Astrocyte of the spinal cord (primary cell): Measurements from ENCODE around the gene FAM177B.

Experiments
- DNase-seq: peaks from one replicate; pipeline ENCODE4 v3.0.0; 2011; ENCODE audit warnings: low read depth, low spot score
- H3K4me3 ChIP-seq: 2 replicates; pipeline ENCODE4 v1.5.1; 2011; ENCODE audit warnings: low read depth, mild to moderate bottlenecking, low read length, moderate library complexity
- in situ Hi-C: cut with HindIII; loops from 2 replicates; pipeline ENCODE4 v1.10.0; 2017; ENCODE audit warnings: low sequenced_read_pairs
- TF ChIP-seq, protein P1 (sequence below): IDR thresholded peaks from 2 replicates; pipeline ENCODE4 v1.5.1; 2012; ENCODE audit warnings: low read depth, mild to moderate bottlenecking, low read length, inconsistent platforms

The FAM177B gene

DNA sequence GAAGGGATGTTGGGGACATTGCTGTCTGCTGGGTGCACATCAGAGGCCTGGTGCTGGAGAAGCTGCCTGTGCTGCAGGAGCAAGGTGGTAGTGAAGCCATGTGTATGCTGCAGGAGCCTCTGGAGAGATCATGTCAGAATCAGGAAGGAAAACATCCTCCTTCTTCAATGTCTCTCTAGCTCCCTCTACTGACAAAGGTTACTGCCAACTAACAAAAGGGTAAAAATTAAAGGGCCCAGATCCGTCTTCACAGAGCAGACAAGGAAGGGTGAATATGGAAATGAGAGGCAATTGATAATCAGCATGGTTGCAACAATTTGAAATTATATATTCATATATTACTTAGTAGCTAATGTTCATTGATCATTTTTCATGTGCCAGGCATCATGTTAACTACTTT, 32.2 kb downstream of the FAM177B start:
- no peak for DNase-seq
- no peak overlapping the region for H3K4me3 ChIP-seq
- in situ Hi-C loops = no loop called here
- TF ChIP-seq, protein P1, sequence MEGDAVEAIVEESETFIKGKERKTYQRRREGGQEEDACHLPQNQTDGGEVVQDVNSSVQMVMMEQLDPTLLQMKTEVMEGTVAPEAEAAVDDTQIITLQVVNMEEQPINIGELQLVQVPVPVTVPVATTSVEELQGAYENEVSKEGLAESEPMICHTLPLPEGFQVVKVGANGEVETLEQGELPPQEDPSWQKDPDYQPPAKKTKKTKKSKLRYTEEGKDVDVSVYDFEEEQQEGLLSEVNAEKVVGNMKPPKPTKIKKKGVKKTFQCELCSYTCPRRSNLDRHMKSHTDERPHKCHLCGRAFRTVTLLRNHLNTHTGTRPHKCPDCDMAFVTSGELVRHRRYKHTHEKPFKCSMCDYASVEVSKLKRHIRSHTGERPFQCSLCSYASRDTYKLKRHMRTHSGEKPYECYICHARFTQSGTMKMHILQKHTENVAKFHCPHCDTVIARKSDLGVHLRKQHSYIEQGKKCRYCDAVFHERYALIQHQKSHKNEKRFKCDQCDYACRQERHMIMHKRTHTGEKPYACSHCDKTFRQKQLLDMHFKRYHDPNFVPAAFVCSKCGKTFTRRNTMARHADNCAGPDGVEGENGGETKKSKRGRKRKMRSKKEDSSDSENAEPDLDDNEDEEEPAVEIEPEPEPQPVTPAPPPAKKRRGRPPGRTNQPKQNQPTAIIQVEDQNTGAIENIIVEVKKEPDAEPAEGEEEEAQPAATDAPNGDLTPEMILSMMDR = no peak

DNA sequence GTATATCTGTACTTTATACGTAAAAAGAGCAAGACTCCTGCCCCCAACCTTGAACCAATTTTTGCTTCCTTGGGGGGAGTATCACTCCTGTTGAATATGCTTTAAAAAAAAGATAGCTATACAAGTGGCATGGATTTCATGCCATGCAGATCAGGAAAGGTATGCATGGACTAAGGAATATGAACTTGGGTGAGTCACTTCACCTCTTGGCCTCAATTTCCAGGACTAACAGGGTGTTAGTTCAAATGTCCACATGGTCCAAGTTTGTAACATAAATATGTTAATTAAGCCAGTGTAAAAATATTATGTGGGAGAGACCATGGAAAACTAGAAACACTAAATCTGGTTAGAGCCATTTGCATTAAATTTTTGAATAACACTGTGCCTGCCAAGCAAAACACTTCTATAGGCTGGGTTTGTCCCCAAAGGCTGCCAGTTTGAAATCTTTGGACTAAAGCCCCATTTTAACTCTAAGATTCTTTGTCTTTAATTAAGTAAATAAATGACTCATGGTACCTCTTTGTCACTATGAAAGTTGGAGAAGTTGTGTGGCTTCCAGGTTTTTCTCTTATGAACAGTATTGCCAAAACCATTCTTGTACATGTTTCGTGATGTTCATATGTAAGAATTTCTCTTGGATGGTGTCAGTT, 33.1 kb downstream of the FAM177B start:
- TF ChIP-seq, protein P1 = no peak
- DNase-seq = no peak
- H3K4me3 ChIP-seq = no peak overlapping the region
- in situ Hi-C loops = no loop called here

DNA sequence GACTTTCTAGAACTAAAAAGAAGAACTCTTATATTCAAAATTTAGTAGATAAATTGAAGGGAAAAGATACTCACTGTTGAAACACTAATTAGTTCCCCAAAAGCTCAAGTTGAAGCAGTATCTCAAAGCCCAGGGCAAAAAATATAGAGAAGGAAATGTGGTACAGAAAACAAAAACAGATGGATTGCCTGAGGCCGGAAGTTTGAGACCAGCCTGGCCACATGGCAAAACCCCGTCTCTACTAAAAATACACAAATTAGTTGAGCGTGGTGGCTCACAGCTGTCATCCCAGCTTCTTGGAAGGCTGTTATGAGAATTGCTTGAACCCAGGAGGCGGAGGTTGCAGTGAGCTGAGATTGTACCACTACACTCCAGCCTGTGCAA, 36.0 kb downstream of the FAM177B start:
- TF ChIP-seq, protein P1 = no peak
- no peak overlapping the region for H3K4me3 ChIP-seq
- no peak for DNase-seq
- in situ Hi-C loops = no loop called here

DNA sequence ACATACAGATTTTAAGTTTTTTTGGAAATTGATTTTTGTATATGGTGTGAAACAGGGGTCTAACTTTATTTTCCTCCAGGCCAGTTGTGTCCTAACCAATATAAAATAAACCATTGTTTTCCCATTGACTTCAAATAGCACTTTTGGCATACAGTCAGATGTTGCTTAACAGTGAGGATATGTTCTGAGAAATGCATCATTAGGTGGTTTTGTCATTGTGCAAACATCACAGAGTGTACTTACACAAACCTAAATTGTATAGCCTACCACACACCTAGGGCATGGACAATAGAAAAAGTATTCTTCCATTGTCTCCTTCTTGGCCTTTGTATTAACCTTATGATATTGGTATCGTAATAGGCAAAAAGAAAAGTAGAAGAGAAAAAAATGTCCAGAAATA, 40.5 kb downstream of the FAM177B start:
- in situ Hi-C loops = loop anchor here (25.0 kb wide), 1 partner anchor 310 kb away; no protein-coding TSS in a partner anchor
- DNase-seq = peak; percentile 33
- no peak overlapping the region for H3K4me3 ChIP-seq
- TF ChIP-seq, protein P1 = no peak

DNA sequence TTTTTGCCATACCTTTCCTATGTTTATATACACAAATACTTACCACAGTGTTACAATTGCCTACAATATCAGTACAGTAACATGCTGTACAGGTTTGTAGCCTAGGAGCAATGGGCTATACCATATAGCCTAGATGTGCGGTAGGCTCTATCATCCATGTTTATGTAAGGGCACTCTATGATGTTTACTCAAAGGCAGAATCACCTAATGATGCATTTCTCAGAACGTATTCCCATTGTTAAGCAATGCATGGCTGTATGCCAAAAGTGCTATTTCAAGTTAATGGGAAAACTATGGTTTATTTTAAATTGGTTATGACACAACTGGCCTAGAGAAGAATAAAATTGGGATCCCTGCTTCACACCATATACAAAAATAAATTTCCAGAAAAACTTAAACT, 41.0 kb downstream of the FAM177B start:
- H3K4me3 ChIP-seq = no peak overlapping the region
- no peak for DNase-seq
- in situ Hi-C loops = loop anchor here (25.0 kb wide), 1 partner anchor 309 kb away; no protein-coding TSS in a partner anchor
- TF ChIP-seq, protein P1 = no peak

DNA sequence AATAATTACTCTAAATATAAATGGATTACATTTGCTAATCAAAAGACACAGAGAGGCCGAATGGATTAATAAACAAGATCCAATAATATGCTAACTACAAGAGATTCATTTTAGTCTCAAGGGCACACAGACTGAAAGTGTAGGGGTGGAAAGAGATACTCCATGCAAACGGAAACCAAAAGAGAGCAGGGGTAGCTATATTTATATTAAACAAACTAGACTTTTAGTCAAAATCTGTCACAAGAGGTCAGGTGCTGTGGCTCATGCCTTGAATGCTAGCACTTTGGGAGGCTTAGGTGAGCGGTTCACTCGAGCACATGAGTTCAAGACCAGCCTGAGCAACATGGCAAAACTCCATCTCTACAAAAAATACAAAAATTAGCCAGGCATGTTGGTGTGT, 44.2 kb downstream of the FAM177B start:
- no peak overlapping the region for H3K4me3 ChIP-seq
- TF ChIP-seq, protein P1 = no peak
- DNase-seq = no peak
- in situ Hi-C loops = loop anchor here (25.0 kb wide), 1 partner anchor 306 kb away; no protein-coding TSS in a partner anchor
